ENCODE results near the gene SLC2A5. TPM values are rescaled to one million over a fixed set of nuclear protein-coding genes. Genes with fewer than 3 reads are reported as not detected.
"Not testable (repeated sequence)": the region's sequence is repeated elsewhere in the genome, so short reads cannot be mapped to it uniquely, and the experiment has no call there.

Gene SLC2A5
- total RNA-seq, 1 experiment from 2014 or later = not detected

DNA sequence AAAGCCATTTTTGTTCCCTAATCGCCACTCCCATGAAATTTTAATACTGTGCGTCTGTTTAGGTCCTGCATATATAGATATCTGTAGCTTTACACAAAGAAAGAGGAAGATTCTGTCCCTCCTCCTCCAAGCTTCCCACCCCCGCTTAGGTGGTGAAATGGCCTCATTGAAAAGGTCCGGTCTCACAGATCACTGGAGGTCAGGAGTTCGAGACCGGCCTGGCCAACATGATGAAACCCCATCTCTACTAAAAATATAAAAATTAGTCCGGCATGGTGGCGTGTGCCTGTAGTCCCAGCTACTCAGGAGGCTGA is 64.1 kb downstream of the SLC2A5 start:
- H3K9me3 ChIP-seq (ENCODE audit: insufficient read depth, low read depth) = no peaks in the 10 kb centered on the region
- H3K4me2 ChIP-seq = no peak overlapping the region
- POLR2A ChIA-PET (ENCODE audit: unreplicated experiment) = interaction anchor here (0.7 kb wide), 2 partner anchors 108 to 411 kb away, joined by 3 read pairs; no protein-coding TSS in a partner anchor
- CTCF ChIA-PET = interaction anchor here (0.7 to 1.2 kb wide), 5 partner anchors 19 to 146 kb away, joined by 3 to 14 read pairs (median 8); no protein-coding TSS in a partner anchor
- no peaks in the 10 kb centered on the region for H3K79me2 ChIP-seq (ENCODE audit: low read depth)
- no peak overlapping the region for H2AFZ ChIP-seq
- no peak overlapping the region for H3K4me3 ChIP-seq
- no peaks in the 10 kb centered on the region for H3K9me2 ChIP-seq (ENCODE audit: insufficient read depth)
- intact Hi-C loops (cut with micrococcal nuclease; ENCODE audit: unreplicated experiment) = loop anchor here (2.0 to 5.0 kb wide), 3 partner anchors 88 to 148 kb away; no protein-coding TSS in a partner anchor
- no peaks in the 10 kb centered on the region for H3K4me1 ChIP-seq (replicated peaks; ENCODE audit: insufficient read depth)
- H3K27me3 ChIP-seq (ENCODE audit: insufficient read depth, low read depth) = no peaks in the 10 kb centered on the region
- H3K27ac ChIP-seq = no peak overlapping the region
- no peak for DNase-seq
- H3K36me3 ChIP-seq (ENCODE audit: low read depth) = no peaks in the 10 kb centered on the region
- BruUV-seq (replicated peaks) = no TSS peak
- no peak for TF ChIP-seq EZH2 (IDR thresholded peaks at IDR 0.05; ENCODE audit: low read depth)
- TF ChIP-seq, protein P1, sequence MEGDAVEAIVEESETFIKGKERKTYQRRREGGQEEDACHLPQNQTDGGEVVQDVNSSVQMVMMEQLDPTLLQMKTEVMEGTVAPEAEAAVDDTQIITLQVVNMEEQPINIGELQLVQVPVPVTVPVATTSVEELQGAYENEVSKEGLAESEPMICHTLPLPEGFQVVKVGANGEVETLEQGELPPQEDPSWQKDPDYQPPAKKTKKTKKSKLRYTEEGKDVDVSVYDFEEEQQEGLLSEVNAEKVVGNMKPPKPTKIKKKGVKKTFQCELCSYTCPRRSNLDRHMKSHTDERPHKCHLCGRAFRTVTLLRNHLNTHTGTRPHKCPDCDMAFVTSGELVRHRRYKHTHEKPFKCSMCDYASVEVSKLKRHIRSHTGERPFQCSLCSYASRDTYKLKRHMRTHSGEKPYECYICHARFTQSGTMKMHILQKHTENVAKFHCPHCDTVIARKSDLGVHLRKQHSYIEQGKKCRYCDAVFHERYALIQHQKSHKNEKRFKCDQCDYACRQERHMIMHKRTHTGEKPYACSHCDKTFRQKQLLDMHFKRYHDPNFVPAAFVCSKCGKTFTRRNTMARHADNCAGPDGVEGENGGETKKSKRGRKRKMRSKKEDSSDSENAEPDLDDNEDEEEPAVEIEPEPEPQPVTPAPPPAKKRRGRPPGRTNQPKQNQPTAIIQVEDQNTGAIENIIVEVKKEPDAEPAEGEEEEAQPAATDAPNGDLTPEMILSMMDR (conservative IDR thresholded peaks at IDR 0.05) = peak; percentile 15; the same call in 1 of the 2 replicates
- no peaks in the 10 kb centered on the region for H4K20me1 ChIP-seq (ENCODE audit: insufficient read depth)
- no peaks in the 10 kb centered on the region for H3F3A ChIP-seq (ENCODE audit: insufficient read depth, low read depth)

DNA sequence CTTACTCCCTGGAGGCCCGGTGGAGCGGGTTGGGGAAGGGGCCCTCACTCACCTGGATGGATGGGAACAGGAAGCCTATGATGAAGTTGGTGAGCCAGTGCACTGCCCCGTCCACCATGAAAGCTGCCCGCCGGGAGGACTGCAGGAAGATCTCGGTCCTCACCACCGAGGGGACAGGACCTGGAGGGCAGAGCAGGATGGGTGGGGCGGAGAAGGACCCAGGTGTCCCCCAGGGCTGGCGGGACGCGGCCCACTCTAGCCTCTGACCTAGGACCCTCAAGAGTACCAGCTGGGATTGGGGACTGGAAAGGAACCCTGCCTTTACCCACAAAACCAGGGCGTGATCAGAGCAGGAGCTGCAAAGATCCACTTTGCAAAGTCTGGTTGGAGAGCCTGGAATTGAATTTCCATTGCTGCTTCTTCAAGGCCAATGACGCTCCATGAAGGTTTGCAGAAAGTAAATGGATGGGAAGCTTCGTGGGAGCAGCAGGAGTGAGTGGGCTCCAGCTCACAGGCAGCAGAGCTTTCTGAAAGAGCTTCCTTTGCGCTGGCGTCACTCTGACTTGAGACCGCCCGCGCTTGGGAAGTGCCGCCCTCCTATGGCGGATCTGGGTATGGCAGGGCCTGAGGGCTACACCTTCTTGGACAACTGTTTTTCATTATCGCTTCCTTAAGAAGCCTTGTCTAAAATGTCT is 64.6 kb downstream of the SLC2A5 start:
- Histone ChIP-seq H3K4me3 (no peak overlapping the region), H3K27ac (no peak overlapping the region), H3F3A (ENCODE audit: insufficient read depth, low read depth) (no peaks in the 10 kb centered on the region), H3K9me3 (ENCODE audit: insufficient read depth, low read depth) (no peaks in the 10 kb centered on the region), H3K27me3 (ENCODE audit: insufficient read depth, low read depth) (no peaks in the 10 kb centered on the region), H3K79me2 (ENCODE audit: low read depth) (no peaks in the 10 kb centered on the region), H2AFZ (no peak overlapping the region), H3K9me2 (ENCODE audit: insufficient read depth) (no peaks in the 10 kb centered on the region), H3K36me3 (ENCODE audit: low read depth) (no peaks in the 10 kb centered on the region), H4K20me1 (ENCODE audit: insufficient read depth) (no peaks in the 10 kb centered on the region), H3K4me1 (replicated peaks; ENCODE audit: insufficient read depth) (no peaks in the 10 kb centered on the region), H3K4me2 (peak overlapping the region; percentile 31; the same call in 1 of the 2 replicates)
- CTCF ChIA-PET = interaction anchor here (0.5 to 1.2 kb wide), 12 partner anchors 19 to 514 kb away, joined by 3 to 14 read pairs (median 4); no protein-coding TSS in a partner anchor
- TF ChIP-seq EZH2 (IDR thresholded peaks at IDR 0.05; ENCODE audit: low read depth) = no peak
- TF ChIP-seq, protein P1 (conservative IDR thresholded peaks at IDR 0.05) = peak; percentile 90
- intact Hi-C loops (cut with micrococcal nuclease; ENCODE audit: unreplicated experiment) = loop anchor here (2.0 to 5.0 kb wide), 3 partner anchors 88 to 148 kb away; no protein-coding TSS in a partner anchor
- POLR2A ChIA-PET (ENCODE audit: unreplicated experiment) = interaction anchor here (0.6 to 0.7 kb wide), 4 partner anchors 99 to 411 kb away, joined by 3 read pairs; no protein-coding TSS in a partner anchor
- DNase-seq = peak; percentile 63 to 86
- BruUV-seq (replicated peaks) = no TSS peak

DNA sequence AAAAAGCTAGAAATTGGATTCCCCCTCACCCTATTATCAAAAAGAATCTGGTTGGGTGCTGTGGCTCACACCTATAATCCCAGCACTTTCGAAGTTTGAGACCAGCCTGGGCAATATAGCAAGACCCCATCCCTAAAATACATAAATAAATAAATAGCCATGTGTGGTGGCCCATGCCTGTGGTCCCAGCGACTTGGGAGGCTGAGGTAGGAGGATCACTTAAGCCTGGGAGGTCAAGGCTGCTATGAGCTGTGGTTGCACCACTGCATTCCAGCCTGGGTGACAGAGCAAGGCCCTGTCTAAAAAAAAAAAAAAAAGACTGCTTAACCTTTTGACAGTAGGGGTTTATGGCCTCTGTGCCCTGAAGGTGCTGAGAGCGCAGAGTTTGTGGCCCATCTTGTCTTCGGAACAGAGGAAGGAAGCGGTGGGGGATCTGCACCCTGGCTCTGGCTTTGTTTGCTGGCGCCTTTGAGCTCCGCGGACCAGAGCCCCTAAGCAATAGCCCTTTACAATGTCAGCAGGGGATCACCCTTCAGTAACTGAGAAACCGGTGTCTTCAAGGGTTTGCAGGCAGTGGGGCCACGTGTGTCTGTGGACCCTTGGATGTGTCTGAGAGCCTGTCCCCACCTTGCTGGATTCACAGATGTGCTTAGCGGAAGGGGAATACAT is 65.3 kb downstream of the SLC2A5 start:
- Histone ChIP-seq H3K9me3 (ENCODE audit: insufficient read depth, low read depth) (no peaks in the 10 kb centered on the region), H3K9me2 (ENCODE audit: insufficient read depth) (no peaks in the 10 kb centered on the region), H3K27ac (no peak overlapping the region), H3K4me3 (no peak overlapping the region), H3K27me3 (ENCODE audit: insufficient read depth, low read depth) (no peaks in the 10 kb centered on the region), H3F3A (ENCODE audit: insufficient read depth, low read depth) (no peaks in the 10 kb centered on the region), H4K20me1 (ENCODE audit: insufficient read depth) (no peaks in the 10 kb centered on the region), H3K79me2 (ENCODE audit: low read depth) (no peaks in the 10 kb centered on the region), H2AFZ (no peak overlapping the region), H3K4me2 (no peak overlapping the region), H3K4me1 (replicated peaks; ENCODE audit: insufficient read depth) (no peaks in the 10 kb centered on the region), H3K36me3 (ENCODE audit: low read depth) (no peaks in the 10 kb centered on the region)
- intact Hi-C loops (cut with micrococcal nuclease; ENCODE audit: unreplicated experiment) = loop anchor here (2.0 kb wide), 1 partner anchor 97 kb away; no protein-coding TSS in a partner anchor
- no peak for TF ChIP-seq EZH2 (IDR thresholded peaks at IDR 0.05; ENCODE audit: low read depth)
- TF ChIP-seq, protein P1 (conservative IDR thresholded peaks at IDR 0.05) = no peak
- CTCF ChIA-PET = interaction anchor here (0.6 to 1.2 kb wide), 5 partner anchors 41 to 155 kb away, joined by 5 to 10 read pairs (median 7); no protein-coding TSS in a partner anchor
- POLR2A ChIA-PET (ENCODE audit: unreplicated experiment) = interaction anchor here (0.7 kb wide), 1 partner anchor 128 kb away, joined by 3 read pairs; no protein-coding TSS in a partner anchor
- DNase-seq = no peak
- no TSS peak for BruUV-seq (replicated peaks)

DNA sequence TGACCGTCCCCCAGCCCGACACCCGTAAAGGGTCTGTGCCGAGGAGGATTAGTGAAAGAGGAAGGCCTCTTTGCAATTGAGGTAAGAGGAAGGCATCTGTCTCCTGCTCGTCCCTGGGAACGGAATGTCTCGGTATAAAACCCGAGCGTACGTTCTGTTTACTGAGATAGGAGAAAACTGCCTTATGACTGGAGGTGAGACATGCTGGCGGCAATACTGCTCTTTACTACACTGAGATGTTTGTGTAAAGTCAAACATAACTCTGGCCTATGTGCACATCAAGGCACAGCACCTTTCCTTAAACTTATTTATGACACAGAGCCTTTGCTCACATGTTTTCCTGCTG is 67.2 kb downstream of the SLC2A5 start:
- H3K4me1 ChIP-seq (replicated peaks; ENCODE audit: insufficient read depth); H3K27me3 ChIP-seq (ENCODE audit: insufficient read depth, low read depth); DNase-seq; POLR2A ChIA-PET (ENCODE audit: unreplicated experiment); H3K9me2 ChIP-seq (ENCODE audit: insufficient read depth); CTCF ChIA-PET; H3F3A ChIP-seq (ENCODE audit: insufficient read depth, low read depth); H3K4me3 ChIP-seq; H3K36me3 ChIP-seq (ENCODE audit: low read depth); H2AFZ ChIP-seq; H4K20me1 ChIP-seq (ENCODE audit: insufficient read depth); H3K4me2 ChIP-seq; H3K27ac ChIP-seq; H3K9me3 ChIP-seq (ENCODE audit: insufficient read depth, low read depth); intact Hi-C loops (cut with micrococcal nuclease; ENCODE audit: unreplicated experiment); BruUV-seq (replicated peaks); H3K79me2 ChIP-seq (ENCODE audit: low read depth): not testable (repeated sequence)

All from PC-9 (cell line).